HepG2 (cell line): Measurements from ENCODE around the gene C10orf120. TPM values are rescaled to one million over a fixed set of nuclear protein-coding genes. Genes with fewer than 3 reads are reported as not detected.

Source experiments
- ATAC-seq: fragments of 200-7000 bp; cut with Tn5 transposase; 3 replicates; pipeline ENCODE4 v1.9.1; 2020; ENCODE audit warnings: mild to moderate bottlenecking, moderate library complexity
- BruUV-seq: library from RNA; stranded (reverse); fragments of 400-500 nt; replicated peaks from 2 replicates; lab custom pipeline; 2021; lab: Mats Ljungman, UMichigan
- CTCF ChIA-PET: fragments of 300-600 bp; formaldehyde crosslinking; extraction: SDS; loops from one replicate; lab custom pipeline; 2021; ENCODE audit warnings: low total read pairs, inconsistent platforms, low intra/inter-chr PET ratio; lab: Yijun Ruan, JAX
- POLR2A ChIA-PET: fragments of 350-600 bp; sonication (Branson Sonifier 250); formaldehyde crosslinking; loops from one replicate; lab custom pipeline; 2020; ENCODE audit warnings: antibody characterized with exemption, inconsistent platforms; lab: Yijun Ruan, JAX
- DNase-seq: peaks from one replicate; pipeline ENCODE4 v3.0.0-alpha.2; 2015; ENCODE audit warnings: low spot score
- FAIRE-seq: peaks from 3 replicates; lab custom pipeline; 2011; peaks lifted over from hg19 to GRCh38; lab: Jason Lieb, UNC
- H2AFZ ChIP-seq: one replicate; pipeline ENCODE4 v1.6.1; 2011; ENCODE audit warnings: low read length, inconsistent platforms
- H3K27ac ChIP-seq: fragments of 300-600 bp; 3 replicates; pipeline ENCODE4 v1.8.0; 2011; ENCODE audit warnings: mixed run types, mild to moderate bottlenecking, mixed read lengths, low read length, inconsistent platforms; ENCODE audit not compliant: insufficient read depth; ENCODE audit errors: extremely low read length
- H3K27me3 ChIP-seq, 2 experiments: fragments of 200-600 bp in 1 of 2; 2 replicates in 1 of 2; 3 replicates in 1 of 2; pipeline versions ENCODE4 v1.6.0 to v1.8.0; 2011; ENCODE audit warnings: low read length in 2 of 2, mild to moderate bottlenecking in 2 of 2, moderate library complexity in 2 of 2, inconsistent platforms in 1 of 2; ENCODE audit not compliant: insufficient read depth in 2 of 2, control insufficient read depth in 1 of 2
- H3K36me3 ChIP-seq, 2 experiments: fragments of 200-600 bp in 1 of 2; replicated peaks in 1 of 2; 2 replicates in 1 of 2; 3 replicates in 1 of 2; pipeline versions ENCODE4 v1.5.1 to v1.8.0; 2011; ENCODE audit warnings: low read length in 2 of 2, inconsistent platforms in 1 of 2; ENCODE audit not compliant: insufficient read depth in 2 of 2, control insufficient read depth in 1 of 2
- H3K4me1 ChIP-seq: 2 replicates; pipeline ENCODE4 v1.5.1; 2012; ENCODE audit warnings: low read length, inconsistent platforms; ENCODE audit not compliant: insufficient read depth
- H3K4me2 ChIP-seq: 2 replicates; pipeline ENCODE4 v1.6.0; 2011; ENCODE audit warnings: low read depth, low read length, inconsistent platforms
- H3K4me3 ChIP-seq, 3 experiments: fragments of 200-600 bp in 1 of 3; sonication (generic), shearing (Covaris generic) in 1 of 3; replicated peaks in 1 of 3; 2 replicates each; pipeline ENCODE4 v1.5.1; 2011 to 2016; ENCODE audit warnings: low read length in 3 of 3, inconsistent platforms in 2 of 3, low read depth in 2 of 3, mild to moderate bottlenecking in 2 of 3, control low read depth in 1 of 3, mixed read lengths in 1 of 3; ENCODE audit not compliant: insufficient read depth in 1 of 3
- H3K79me2 ChIP-seq: one replicate; pipeline ENCODE4 v1.6.1; 2011; ENCODE audit warnings: low read length, inconsistent platforms; ENCODE audit not compliant: insufficient read depth
- H3K9ac ChIP-seq: 2 replicates; pipeline ENCODE4 v1.6.0; 2011; ENCODE audit warnings: mild to moderate bottlenecking, low read depth, low read length, inconsistent platforms; ENCODE audit not compliant: insufficient read depth
- H3K9me3 ChIP-seq: 2 replicates; pipeline ENCODE4 v1.5.1; 2012; ENCODE audit warnings: mild to moderate bottlenecking, low read length
- H4K20me1 ChIP-seq: 2 replicates; pipeline ENCODE4 v1.6.0; 2011; ENCODE audit warnings: inconsistent platforms, mild to moderate bottlenecking, low read length, moderate library complexity; ENCODE audit not compliant: insufficient read depth
- ATF3 ChIP-seq: sonication (generic); formaldehyde crosslinking; IDR thresholded peaks from 2 replicates; pipeline ENCODE4 v1.4.0; 2020; ENCODE audit warnings: missing genetic modification reagents
- FOXO4 ChIP-seq: sonication (generic); formaldehyde crosslinking; conservative IDR thresholded peaks from 2 replicates; pipeline ENCODE4 v1.8.1; 2023; ENCODE audit warnings: missing genetic modification reagents
- FOXP1 ChIP-seq, 2 experiments: fragments of 450-650 bp in 1 of 2; IDR thresholded peaks; 2 replicates each; pipeline ENCODE4 v1.6.1; 2017 to 2018; ENCODE audit warnings: antibody characterized with exemption in 1 of 2
- HMGXB4 ChIP-seq, 2 experiments: sonication (generic) in 1 of 2; formaldehyde crosslinking in 1 of 2; IDR thresholded peaks; 2 replicates each; pipeline versions ENCODE4 v1.4.0 to v1.6.1; 2018 to 2020; ENCODE audit warnings: missing genetic modification reagents in 2 of 2, borderline replicate concordance in 1 of 2, low read depth in 1 of 2, mild to moderate bottlenecking in 1 of 2, missing biosample characterization in 1 of 2
- IRX3 ChIP-seq: sonication (generic); formaldehyde crosslinking; IDR thresholded peaks from 2 replicates; pipeline ENCODE4 v1.8.1; 2023; ENCODE audit warnings: mild to moderate bottlenecking, low read depth, missing genetic modification reagents, borderline replicate concordance
- KDM1A ChIP-seq: IDR thresholded peaks from 2 replicates; pipeline ENCODE4 v1.6.1; 2016; ENCODE audit warnings: missing compliant biosample characterization
- KDM5B ChIP-seq: sonication (generic); formaldehyde crosslinking; IDR thresholded peaks from 2 replicates; pipeline ENCODE4 v1.4.0; 2020; ENCODE audit warnings: missing genetic modification reagents, mild to moderate bottlenecking, borderline replicate concordance
- MLLT10 ChIP-seq: sonication (generic); formaldehyde crosslinking; IDR thresholded peaks from 2 replicates; pipeline ENCODE4 v1.4.0; 2020; ENCODE audit warnings: missing genetic modification reagents
- TEAD2 ChIP-seq: sonication (generic); formaldehyde crosslinking; IDR thresholded peaks from 2 replicates; pipeline ENCODE4 v1.9.0; 2021; ENCODE audit warnings: missing genetic modification reagents
- ZNF20 ChIP-seq: sonication (generic); formaldehyde crosslinking; IDR thresholded peaks from 2 replicates; pipeline ENCODE4 v1.4.0; 2020; ENCODE audit warnings: mild to moderate bottlenecking, moderate library complexity, missing genetic modification reagents
- ZNF235 ChIP-seq: sonication (generic); formaldehyde crosslinking; IDR thresholded peaks from 2 replicates; pipeline ENCODE4 v1.8.1; 2023; ENCODE audit warnings: mild to moderate bottlenecking, missing genetic modification reagents, borderline replicate concordance
- ZNF746 ChIP-seq: sonication (generic); formaldehyde crosslinking; IDR thresholded peaks from 2 replicates; pipeline ENCODE4 v1.8.0; 2022; ENCODE audit warnings: mild to moderate bottlenecking, missing genetic modification reagents
- WGBS: methylation state at CpG from one replicate; pipeline ENCODE4 v1.1.6; 2017; ENCODE audit warnings: low lambda C conversion rate; 5-methylcytosine and 5-hydroxymethylcytosine counted together
- in situ Hi-C: cut with HindIII; loops from 2 replicates; pipeline ENCODE4 v1.10.0; 2017; ENCODE audit warnings: low pct_unique_long_range_greater_than_20kb; ENCODE audit not compliant: extremely low pct_ligation_motif_present
- intact Hi-C: fragments of 100-400 bp; cut with micrococcal nuclease; formaldehyde crosslinking; loops from one replicate; pipeline ENCODE4 v1.10.0; 2022; ENCODE audit not compliant: unreplicated experiment
- polyA plus RNA-seq, 8 experiments: library from polyadenylated mRNA; depleted of rRNA in 3 of 8; stranded (reverse) in 7 of 8; unstranded in 1 of 8; fragments of >200 nt; fragmentation: Illumina TruSeq in 4 of 8; extraction: Trizol in 4 of 8; gene quantifications; 2 replicates each; pipeline versions ENCODE4 v1.2.1 to v1.2.3, GENCODE V29; 2011 to 2016; ENCODE audit warnings: low read depth in 4 of 8, missing spikeins in 1 of 8, mixed read lengths in 1 of 8; ENCODE audit not compliant: insufficient read depth in 1 of 8
- total RNA-seq, 5 experiments: library from RNA; depleted of rRNA; stranded (reverse); fragments of >200 nt; fragmentation: Illumina TruSeq; extraction: Trizol; gene quantifications; 2 replicates each; pipeline ENCODE4 v1.2.3, GENCODE V29; 2016; ENCODE audit warnings: low read depth in 1 of 5

C10orf120 gene
- total and polyA plus RNA-seq, 2 of the 13 experiments (the other 11 are each of a cell fraction or from before 2014, with no cell fraction given), result not detected

DNA sequence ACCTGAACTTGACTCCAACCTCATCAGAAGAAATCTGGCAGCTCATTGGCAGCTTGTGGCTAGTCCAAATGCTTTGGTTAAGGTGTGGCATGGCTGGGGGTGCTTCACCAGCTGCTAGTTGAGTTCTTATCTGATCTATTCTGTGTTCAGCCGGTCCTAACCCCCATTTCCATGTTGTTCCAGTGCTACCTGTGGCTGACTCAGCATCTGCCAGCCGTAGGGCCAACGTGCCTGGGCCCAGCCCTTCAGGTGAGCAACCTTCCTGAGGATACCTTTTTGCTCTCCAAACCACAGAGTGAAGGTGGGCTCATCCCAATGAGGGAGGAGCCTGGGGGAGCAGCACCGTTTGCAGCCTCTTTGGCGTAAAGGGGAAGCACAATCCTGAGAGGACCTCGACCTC is 46.8 kb upstream of the C10orf120 start:
- Histone ChIP-seq H3K27me3 (peaks cover 0 to 22% of the 10 kb centered on the region in 2 experiments; a peak in 4 of 5 replicates), H3K4me2 (no peak overlapping the region), H2AFZ (no peak overlapping the region), H4K20me1 (no peaks in the 10 kb centered on the region), H3K79me2 (no peaks in the 10 kb centered on the region), H3K4me1 (no peaks in the 10 kb centered on the region), H3K4me3 (no peak overlapping the region), H3K36me3 (no peaks in the 10 kb centered on the region), H3K27ac (no peak overlapping the region), H3K9ac (no peak overlapping the region), H3K9me3 (no peaks in the 10 kb centered on the region)
- ATAC-seq, result no peak
- TF ChIP-seq KDM1A (CRISPR knock-in tag) (no peak), FOXO4 (CRISPR knock-in tag) (no peak), ZNF235 (CRISPR knock-in tag) (no peak), ZNF746 (no peak)
- intact Hi-C loops (no loop called here), in situ Hi-C loops (no loop called here)
- no peak for DNase-seq
- POLR2A ChIA-PET, result no interaction called here
- no peak for FAIRE-seq
- no TSS peak for BruUV-seq
- 0% methylated on average over 3 of the region's 6 CpGs for WGBS
- CTCF ChIA-PET, result no interaction called here

GRCh38 chr10:122744257-122744656 is 44.6 kb upstream of the C10orf120 start:
- Histone ChIP-seq H3K9ac (no peak overlapping the region), H4K20me1 (no peaks in the 10 kb centered on the region), H3K27me3 (peaks cover 0 to 17% of the 10 kb centered on the region in 2 experiments; a peak in 3 of 5 replicates), H3K9me3 (no peaks in the 10 kb centered on the region), H3K36me3 (no peaks in the 10 kb centered on the region), H2AFZ (no peak overlapping the region), H3K4me2 (no peak overlapping the region), H3K4me3 (no peak overlapping the region), H3K4me1 (no peaks in the 10 kb centered on the region), H3K27ac (no peak overlapping the region), H3K79me2 (no peaks in the 10 kb centered on the region)
- DNase-seq, result no peak
- intact Hi-C loops, result no loop called here
- no TSS peak for BruUV-seq
- POLR2A ChIA-PET, result no interaction called here
- CTCF ChIA-PET, result no interaction called here
- in situ Hi-C loops, result no loop called here
- FAIRE-seq, result no peak
- WGBS, result 14% methylated on average over 1 of the region's 2 CpGs
- ATAC-seq, result no peak
- TF ChIP-seq KDM5B (no peak), HMGXB4 (CRISPR knock-in tag; IDR thresholded peaks at IDR 0.05; ENCODE audit: borderline replicate concordance in 1 of 2, low read depth in 1 of 2) (no peak), ATF3 (CRISPR knock-in tag) (no peak), FOXP1 (IDR thresholded peaks at IDR 0.05) (no peak), FOXP1 (CRISPR knock-in tag; IDR thresholded peaks at IDR 0.05) (no peak), MLLT10 (CRISPR knock-in tag) (no peak), ZNF20 (no peak), IRX3 (CRISPR knock-in tag) (no peak), TEAD2 (no peak)
